VCaP (cell line): Measurements from ENCODE around the gene ZNF580.

Source experiments
- H3K27ac ChIP-seq: fragments of 450-650 bp; 2 replicates; pipeline ENCODE4 v1.5.1; 2017
- CTCF ChIP-seq: fragments of 450-650 bp; conservative IDR thresholded peaks from 2 replicates; pipeline ENCODE4 v1.5.1; 2017; ENCODE audit warnings: mild to moderate bottlenecking, moderate library complexity

Gene ZNF580

GRCh38 chr19:55660991-55661390, 20.2 kb downstream of the ZNF580 start:
- no peak for TF ChIP-seq CTCF
- no peak overlapping the region for H3K27ac ChIP-seq

GRCh38 chr19:55661826-55662225, 21.0 kb downstream of the ZNF580 start:
- no peak overlapping the region for H3K27ac ChIP-seq
- no peak for TF ChIP-seq CTCF

DNA sequence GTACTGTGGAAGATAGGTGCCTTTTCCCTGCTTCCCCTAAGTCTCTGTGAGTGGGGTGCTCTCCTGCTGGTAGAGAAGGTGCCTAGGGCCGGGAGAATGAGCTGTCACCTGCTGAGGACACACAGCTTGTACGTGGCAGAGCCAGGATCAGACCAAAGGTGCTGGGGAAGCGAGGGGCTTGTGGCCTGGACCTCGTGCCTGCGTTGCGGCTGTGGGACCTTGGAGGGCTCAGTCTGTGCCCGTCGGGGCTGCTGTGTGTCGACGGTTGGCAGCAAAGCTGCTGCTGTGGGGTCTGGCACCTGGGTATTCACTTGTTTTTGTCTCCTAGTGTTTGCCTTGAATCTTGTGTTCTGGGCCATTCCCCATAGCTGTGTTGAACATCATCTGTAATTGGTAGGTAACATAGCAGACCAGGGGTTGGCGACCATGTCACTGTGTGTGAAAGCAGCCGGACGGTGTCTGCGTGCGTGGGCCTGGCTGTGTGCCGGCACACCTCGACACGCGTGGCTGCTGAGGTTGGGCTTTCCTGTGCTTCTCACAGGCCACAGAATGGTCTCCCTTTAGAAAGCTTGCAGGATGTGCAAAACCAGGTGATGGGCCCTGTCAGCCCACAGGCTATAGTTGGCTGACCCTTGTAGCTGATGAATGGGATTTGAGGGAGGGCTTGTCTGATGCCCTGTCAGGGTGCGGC, 23.2 kb downstream of the ZNF580 start:
- TF ChIP-seq CTCF, result no peak
- no peak overlapping the region for H3K27ac ChIP-seq

DNA sequence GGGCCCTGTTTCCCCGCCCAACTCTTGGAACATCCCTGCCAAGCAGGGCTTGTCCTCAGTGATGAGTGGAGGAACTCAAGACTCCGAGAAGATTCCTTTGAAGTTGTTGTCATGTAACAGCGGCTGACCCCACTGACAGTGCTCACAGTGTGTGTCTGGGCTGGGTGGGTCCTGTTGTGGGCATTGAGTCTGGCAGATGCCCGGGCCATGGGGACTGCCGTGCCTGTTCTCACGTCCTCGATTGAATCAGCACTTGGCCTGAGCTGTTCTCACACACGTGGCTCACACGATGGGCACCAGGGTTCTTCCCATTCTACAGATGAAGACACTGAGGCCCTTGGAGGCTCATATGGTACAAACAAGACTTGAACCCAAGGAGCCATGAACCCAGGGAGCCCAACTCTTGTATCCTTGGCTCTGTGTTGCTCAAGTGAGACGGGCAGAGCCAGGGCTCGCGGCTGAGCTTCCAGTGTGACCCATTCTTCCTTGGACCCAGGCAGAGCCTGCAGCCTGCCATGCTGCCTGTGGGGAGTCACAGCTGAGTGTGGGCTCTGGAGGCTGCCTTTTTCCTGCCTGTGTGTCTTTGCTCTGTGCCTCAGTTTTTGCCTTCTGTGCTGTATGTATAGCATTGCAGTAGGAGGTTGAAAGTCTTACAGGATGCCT, 25.7 kb downstream of the ZNF580 start:
- no peak for TF ChIP-seq CTCF
- H3K27ac ChIP-seq, result no peak overlapping the region

- TF ChIP-seq CTCF, result no peak
- H3K27ac ChIP-seq, result no peak overlapping the region
These were observed 26.2 kb downstream of the ZNF580 start for GRCh38 chr19:55667006-55667381.

DNA sequence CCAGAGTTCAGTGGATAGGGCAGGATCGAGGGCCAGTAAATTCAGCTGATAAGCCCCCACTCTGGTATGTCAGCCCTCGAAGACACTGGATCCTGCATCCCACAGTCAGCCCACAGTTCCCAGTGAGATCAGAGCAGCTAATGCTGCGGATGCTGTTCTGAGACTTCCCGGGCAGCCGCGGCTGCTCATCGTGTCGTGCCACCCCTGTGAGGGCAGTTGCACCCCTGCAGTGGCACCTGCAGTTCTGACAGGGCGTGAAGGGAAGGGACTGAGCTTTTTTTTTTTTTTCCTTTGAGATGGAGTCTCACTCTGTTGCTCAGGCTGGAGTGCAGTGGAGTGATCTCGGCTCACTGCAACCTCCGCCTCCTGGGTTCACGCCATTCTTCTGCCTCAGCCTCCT, 26.7 kb downstream of the ZNF580 start:
- H3K27ac ChIP-seq, result no peak overlapping the region
- no peak for TF ChIP-seq CTCF

GRCh38 chr19:55667958-55668357, 27.2 kb downstream of the ZNF580 start:
- TF ChIP-seq CTCF, result no peak
- no peak overlapping the region for H3K27ac ChIP-seq
